SK-N-SH (cell line): ENCODE data around the gene ZNF892. TPM values are rescaled to one million over a fixed set of nuclear protein-coding genes. Genes with fewer than 3 reads are reported as not detected.
"Not testable (repeated sequence)": the region's sequence is repeated elsewhere in the genome, so short reads cannot be mapped to it uniquely, and the experiment has no call there.

ENCODE experiments used
- CTCF ChIA-PET: fragments of 300-600, 350-600 bp; formaldehyde crosslinking; extraction: SDS; loops from one replicate; lab custom pipeline; 2021; lab: Yijun Ruan, JAX
- POLR2A ChIA-PET: fragments of 350-600 bp; sonication (Branson Sonifier 250); formaldehyde crosslinking; extraction: SDS; loops from one replicate; lab custom pipeline; 2020; ENCODE audit warnings: antibody characterized with exemption, inconsistent platforms; lab: Yijun Ruan, JAX
- DNase-seq: peaks from one replicate; pipeline ENCODE4 v3.0.0; 2012
- H2AFZ ChIP-seq: fragments of 200-600 bp; sonication (generic); 2 replicates; pipeline ENCODE4 v1.8.1; 2016; ENCODE audit warnings: antibody characterized with exemption, mild to moderate bottlenecking, low read depth
- H3F3A ChIP-seq: fragments of 200-600 bp; sonication (generic); replicated peaks from 2 replicates; pipeline ENCODE3; 2016; ENCODE audit warnings: antibody characterized with exemption, mild to moderate bottlenecking; ENCODE audit not compliant: insufficient read depth
- H3K27ac ChIP-seq, 2 experiments: fragments of 200-500 bp in 1 of 2; fragments of 200-600 bp in 1 of 2; sonication (Bioruptor generic) in 1 of 2; sonication (generic), shearing (Covaris generic) in 1 of 2; 2 replicates each; pipeline versions ENCODE4 v1.5.1 to v1.6.1; 2014 to 2016; ENCODE audit warnings: low read depth in 2 of 2, inconsistent platforms in 1 of 2, low read length in 1 of 2, mild to moderate bottlenecking in 1 of 2, mixed read lengths in 1 of 2
- H3K27me3 ChIP-seq: fragments of 200-600 bp; sonication (generic), shearing (Covaris generic); 2 replicates; pipeline ENCODE4 v1.6.1; 2016; ENCODE audit warnings: mixed run types; ENCODE audit not compliant: insufficient read depth
- H3K36me3 ChIP-seq, 2 experiments: fragments of 200-500 bp in 1 of 2; fragments of 200-600 bp in 1 of 2; sonication (Bioruptor generic) in 1 of 2; sonication (generic) in 1 of 2; replicated peaks in 1 of 2; 2 replicates each; pipeline versions ENCODE3 to v1.5.1; 2014 to 2016; ENCODE audit warnings: low read length in 1 of 2, mild to moderate bottlenecking in 1 of 2; ENCODE audit not compliant: insufficient read depth in 2 of 2, control insufficient read depth in 1 of 2
- H3K4me1 ChIP-seq, 2 experiments: fragments of 200-500 bp in 1 of 2; fragments of 200-600 bp in 1 of 2; sonication (Bioruptor generic) in 1 of 2; sonication (generic), shearing (Covaris generic) in 1 of 2; 2 replicates each; pipeline versions ENCODE4 v1.5.1 to v1.6.1; 2014 to 2016; ENCODE audit warnings: low read depth in 1 of 2, low read length in 1 of 2, mixed run types in 1 of 2; ENCODE audit not compliant: insufficient read depth in 2 of 2, control insufficient read depth in 1 of 2
- H3K4me2 ChIP-seq: fragments of 200-600 bp; sonication (generic), shearing (Covaris generic); 2 replicates; pipeline ENCODE4 v1.6.1; 2017; ENCODE audit warnings: mixed run types
- H3K4me3 ChIP-seq, 2 experiments: fragments of 200-500 bp in 1 of 2; fragments of 200-600 bp in 1 of 2; sonication (Bioruptor generic) in 1 of 2; sonication (generic), shearing (Covaris generic) in 1 of 2; 2 replicates each; pipeline versions ENCODE4 v1.5.1 to v1.8.1; 2014 to 2016; ENCODE audit warnings: low read depth in 2 of 2, inconsistent platforms in 1 of 2, low read length in 1 of 2, mild to moderate bottlenecking in 1 of 2, mixed read lengths in 1 of 2, moderate library complexity in 1 of 2
- H3K79me2 ChIP-seq: fragments of 200-600 bp; sonication (generic); 2 replicates; pipeline ENCODE4 v1.8.1; 2017; ENCODE audit warnings: mild to moderate bottlenecking; ENCODE audit not compliant: insufficient read depth
- H3K9ac ChIP-seq: fragments of 200-600 bp; sonication (generic); 2 replicates; pipeline ENCODE4 v1.6.1; 2017; ENCODE audit warnings: mixed run types
- H3K9me2 ChIP-seq: fragments of 200-600 bp; sonication (generic); 2 replicates; pipeline ENCODE4 v1.6.1; 2017; ENCODE audit warnings: mixed run types
- H3K9me3 ChIP-seq: fragments of 200-600 bp; sonication (generic); 2 replicates; pipeline ENCODE4 v1.6.1; 2017; ENCODE audit warnings: mixed run types, mild to moderate bottlenecking, moderate library complexity
- H4K20me1 ChIP-seq: fragments of 200-600 bp; sonication (generic); 2 replicates; pipeline ENCODE4 v1.6.1; 2017; ENCODE audit warnings: mild to moderate bottlenecking, mixed run types; ENCODE audit not compliant: insufficient read depth
- EZH2phosphoT487 ChIP-seq: fragments of 200-600 bp; sonication (generic); IDR thresholded peaks from 2 replicates; pipeline ENCODE4 v1.6.1; 2017; ENCODE audit warnings: low read depth, mixed run types, mild to moderate bottlenecking, antibody characterized with exemption, moderate library complexity, borderline replicate concordance
- FOXJ3 ChIP-seq: sonication (generic); formaldehyde crosslinking; IDR thresholded peaks from 2 replicates; pipeline ENCODE4 v1.5.1; 2020; ENCODE audit warnings: mild to moderate bottlenecking, missing genetic modification reagents
- GABPA ChIP-seq: IDR thresholded peaks from 2 replicates; pipeline ENCODE4 v1.4.0; 2012; ENCODE audit warnings: low read depth, mild to moderate bottlenecking
- GATA2 ChIP-seq: sonication (generic); formaldehyde crosslinking; IDR thresholded peaks from 2 replicates; pipeline ENCODE4 v1.5.0; 2020; ENCODE audit warnings: mild to moderate bottlenecking, missing genetic modification reagents
- MEF2A ChIP-seq: IDR thresholded peaks from 2 replicates; pipeline ENCODE4 v1.4.0; 2012; ENCODE audit warnings: low read depth, borderline replicate concordance
- MXI1 ChIP-seq: IDR thresholded peaks from 2 replicates; pipeline ENCODE4 v1.6.1; 2012; ENCODE audit warnings: mild to moderate bottlenecking, low read depth, low read length, improper control_type of control experiment
- RFX5 ChIP-seq: IDR thresholded peaks from 2 replicates; pipeline ENCODE4 v1.6.1; 2012; ENCODE audit warnings: mild to moderate bottlenecking, improper control_type of control experiment, low read length
- WGBS: methylation state at CpG from one replicate; pipeline ENCODE4 v1.1.6; 2017; ENCODE audit warnings: low lambda C conversion rate; 5-methylcytosine and 5-hydroxymethylcytosine counted together
- polyA plus RNA-seq, 3 experiments: library from polyadenylated mRNA; depleted of rRNA; stranded (reverse); fragments of >200 nt; gene quantifications; 2 replicates each; pipeline ENCODE4 v1.2.3, GENCODE V29; 2012
- TF ChIP-seq, protein P1 (sequence below): IDR thresholded peaks from 2 replicates; pipeline ENCODE4; 2012
- TF ChIP-seq, protein P2 (sequence below): IDR thresholded peaks from 2 replicates; pipeline ENCODE4 v1.4.0; 2012; ENCODE audit warnings: low read depth
- TF ChIP-seq, protein P3 (sequence below): fragments of 150-350 bp; IDR thresholded peaks from 2 replicates; pipeline ENCODE4 v1.6.1; 2017; ENCODE audit warnings: antibody characterized with exemption, low read length, low read depth, borderline replicate concordance
- TF ChIP-seq, protein P4 (sequence below): fragments of 200-600 bp; sonication (generic); IDR thresholded peaks from 2 replicates; pipeline ENCODE4 v1.6.1; 2017; ENCODE audit warnings: antibody characterized with exemption, mild to moderate bottlenecking, moderate library complexity
- TF ChIP-seq, protein P5 (sequence below): IDR thresholded peaks from 2 replicates; pipeline ENCODE4 v1.4.0; 2012; ENCODE audit warnings: low read depth, borderline replicate concordance

The ZNF892 gene
- polyA plus RNA-seq, 1 of the 3 experiments (the other 2 are of a cell fraction) = 1.4 TPM

DNA sequence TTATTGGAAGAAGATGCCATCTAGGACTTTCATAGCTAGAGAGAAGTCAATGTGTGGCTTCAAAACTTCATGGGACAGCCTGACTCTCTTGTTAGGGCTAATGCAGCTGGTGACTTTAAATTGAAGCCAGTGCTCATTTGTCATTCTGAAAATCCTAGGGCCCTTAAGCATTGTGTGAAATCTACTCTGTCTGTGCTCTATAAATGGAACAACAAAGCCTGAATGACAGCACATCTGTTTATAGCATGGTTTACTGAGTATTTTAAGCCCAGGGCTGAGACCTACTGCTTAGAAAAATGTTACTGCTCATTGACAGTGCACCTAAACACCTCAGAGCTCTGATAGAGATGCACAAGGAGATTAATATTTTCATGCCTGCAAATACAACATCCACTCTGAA lies 30.8 kb downstream of the ZNF892 start (continued):
- TF ChIP-seq EZH2phosphoT487 (no peak), FOXJ3 (CRISPR knock-in tag) (no peak), MEF2A (no peak)
- TF ChIP-seq, protein P1, sequence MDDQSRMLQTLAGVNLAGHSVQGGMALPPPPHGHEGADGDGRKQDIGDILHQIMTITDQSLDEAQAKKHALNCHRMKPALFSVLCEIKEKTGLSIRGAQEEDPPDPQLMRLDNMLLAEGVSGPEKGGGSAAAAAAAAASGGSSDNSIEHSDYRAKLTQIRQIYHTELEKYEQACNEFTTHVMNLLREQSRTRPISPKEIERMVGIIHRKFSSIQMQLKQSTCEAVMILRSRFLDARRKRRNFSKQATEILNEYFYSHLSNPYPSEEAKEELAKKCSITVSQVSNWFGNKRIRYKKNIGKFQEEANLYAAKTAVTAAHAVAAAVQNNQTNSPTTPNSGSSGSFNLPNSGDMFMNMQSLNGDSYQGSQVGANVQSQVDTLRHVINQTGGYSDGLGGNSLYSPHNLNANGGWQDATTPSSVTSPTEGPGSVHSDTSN = no peak

DNA sequence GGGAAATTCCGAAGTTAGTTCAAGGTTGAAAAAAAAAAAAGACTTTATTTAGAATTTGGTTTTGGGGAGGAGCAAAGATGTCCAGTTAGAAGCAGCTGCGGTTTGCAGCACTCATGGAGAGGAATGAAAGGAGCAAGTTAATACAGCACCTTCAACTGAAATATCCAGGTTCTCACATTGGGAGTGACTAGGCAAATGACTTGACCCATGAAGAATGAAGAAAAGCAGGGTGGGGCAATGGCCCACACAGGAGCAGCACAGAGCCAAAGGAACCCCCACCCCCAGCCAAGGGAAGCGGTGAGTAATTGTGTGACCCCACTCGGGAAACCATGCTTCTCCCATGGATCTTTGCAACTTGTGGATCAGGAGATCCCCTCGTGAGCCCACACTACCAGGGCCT lies 32.8 kb downstream of the ZNF892 start:
- POLR2A ChIA-PET = no interaction called here
- CTCF ChIA-PET = interaction anchor here (1.4 kb wide), 1 partner anchor 105 kb away, joined by 4 read pairs; no protein-coding TSS in a partner anchor
- Histone ChIP-seq H3K4me3 (no peak overlapping the region), H3K27ac (no peak overlapping the region), H3F3A (no peaks in the 10 kb centered on the region), H3K9me2 (no peaks in the 10 kb centered on the region), H3K9ac (no peak overlapping the region), H3K36me3 (no peaks in the 10 kb centered on the region), H2AFZ (no peak overlapping the region), H3K4me1 (no peaks in the 10 kb centered on the region), H3K27me3 (no peaks in the 10 kb centered on the region), H3K9me3 (no peaks in the 10 kb centered on the region), H3K79me2 (no peaks in the 10 kb centered on the region), H3K4me2 (no peak overlapping the region), H4K20me1 (no peaks in the 10 kb centered on the region)
- DNase-seq = no peak
- TF ChIP-seq RFX5 (no peak), MXI1 (no peak), MEF2A (no peak), GATA2 (CRISPR knock-in tag) (no peak), FOXJ3 (CRISPR knock-in tag) (no peak), GABPA (no peak)
- TF ChIP-seq, protein P2, sequence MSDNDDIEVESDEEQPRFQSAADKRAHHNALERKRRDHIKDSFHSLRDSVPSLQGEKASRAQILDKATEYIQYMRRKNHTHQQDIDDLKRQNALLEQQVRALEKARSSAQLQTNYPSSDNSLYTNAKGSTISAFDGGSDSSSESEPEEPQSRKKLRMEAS = no peak
- TF ChIP-seq, protein P3, sequence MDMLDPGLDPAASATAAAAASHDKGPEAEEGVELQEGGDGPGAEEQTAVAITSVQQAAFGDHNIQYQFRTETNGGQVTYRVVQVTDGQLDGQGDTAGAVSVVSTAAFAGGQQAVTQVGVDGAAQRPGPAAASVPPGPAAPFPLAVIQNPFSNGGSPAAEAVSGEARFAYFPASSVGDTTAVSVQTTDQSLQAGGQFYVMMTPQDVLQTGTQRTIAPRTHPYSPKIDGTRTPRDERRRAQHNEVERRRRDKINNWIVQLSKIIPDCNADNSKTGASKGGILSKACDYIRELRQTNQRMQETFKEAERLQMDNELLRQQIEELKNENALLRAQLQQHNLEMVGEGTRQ = no peak
- TF ChIP-seq, protein P4, sequence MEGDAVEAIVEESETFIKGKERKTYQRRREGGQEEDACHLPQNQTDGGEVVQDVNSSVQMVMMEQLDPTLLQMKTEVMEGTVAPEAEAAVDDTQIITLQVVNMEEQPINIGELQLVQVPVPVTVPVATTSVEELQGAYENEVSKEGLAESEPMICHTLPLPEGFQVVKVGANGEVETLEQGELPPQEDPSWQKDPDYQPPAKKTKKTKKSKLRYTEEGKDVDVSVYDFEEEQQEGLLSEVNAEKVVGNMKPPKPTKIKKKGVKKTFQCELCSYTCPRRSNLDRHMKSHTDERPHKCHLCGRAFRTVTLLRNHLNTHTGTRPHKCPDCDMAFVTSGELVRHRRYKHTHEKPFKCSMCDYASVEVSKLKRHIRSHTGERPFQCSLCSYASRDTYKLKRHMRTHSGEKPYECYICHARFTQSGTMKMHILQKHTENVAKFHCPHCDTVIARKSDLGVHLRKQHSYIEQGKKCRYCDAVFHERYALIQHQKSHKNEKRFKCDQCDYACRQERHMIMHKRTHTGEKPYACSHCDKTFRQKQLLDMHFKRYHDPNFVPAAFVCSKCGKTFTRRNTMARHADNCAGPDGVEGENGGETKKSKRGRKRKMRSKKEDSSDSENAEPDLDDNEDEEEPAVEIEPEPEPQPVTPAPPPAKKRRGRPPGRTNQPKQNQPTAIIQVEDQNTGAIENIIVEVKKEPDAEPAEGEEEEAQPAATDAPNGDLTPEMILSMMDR = no peak
- 35% methylated on average over 5 of the region's 5 CpGs for WGBS

DNA sequence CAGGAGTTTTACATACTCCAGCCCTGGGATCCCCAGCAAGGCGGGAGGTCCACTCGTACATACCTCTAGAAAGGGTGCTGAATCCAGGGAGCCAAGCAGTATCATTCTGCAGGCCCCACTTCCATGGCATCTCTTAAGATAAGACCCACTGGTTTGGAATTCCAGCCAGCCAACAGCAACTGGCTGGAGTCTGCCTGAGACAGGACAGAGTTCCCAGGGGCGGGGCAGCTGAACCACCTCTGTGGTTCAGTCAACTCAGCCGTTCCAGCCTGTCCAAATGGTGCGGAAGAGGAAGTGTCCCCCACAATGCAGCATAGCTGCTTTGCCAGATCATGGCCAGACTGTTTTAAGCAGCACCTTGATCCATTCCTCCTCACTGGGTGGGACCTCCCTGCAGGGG lies 33.2 kb downstream of the ZNF892 start:
- Histone ChIP-seq H3K9me3 (no peaks in the 10 kb centered on the region), H3K9ac (no peak overlapping the region)
- TF ChIP-seq, protein P5, sequence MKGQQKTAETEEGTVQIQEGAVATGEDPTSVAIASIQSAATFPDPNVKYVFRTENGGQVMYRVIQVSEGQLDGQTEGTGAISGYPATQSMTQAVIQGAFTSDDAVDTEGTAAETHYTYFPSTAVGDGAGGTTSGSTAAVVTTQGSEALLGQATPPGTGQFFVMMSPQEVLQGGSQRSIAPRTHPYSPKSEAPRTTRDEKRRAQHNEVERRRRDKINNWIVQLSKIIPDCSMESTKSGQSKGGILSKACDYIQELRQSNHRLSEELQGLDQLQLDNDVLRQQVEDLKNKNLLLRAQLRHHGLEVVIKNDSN = no peak
- TF ChIP-seq, all 33 proteins: peak for 0
- DNase-seq = no peak
- Histone ChIP-seq H3K36me3 (no peaks in the 10 kb centered on the region), H3K9me2 (no peaks in the 10 kb centered on the region), H3K4me2 (no peak overlapping the region), H3K27ac (no peak overlapping the region), H3K4me3 (no peak overlapping the region), H2AFZ (no peak overlapping the region), H3K27me3 (no peaks in the 10 kb centered on the region), H4K20me1 (no peaks in the 10 kb centered on the region), H3K79me2 (no peaks in the 10 kb centered on the region), H3K4me1 (no peaks in the 10 kb centered on the region), H3F3A (no peaks in the 10 kb centered on the region)
- POLR2A ChIA-PET = no interaction called here
- 56% methylated on average over 3 of the region's 5 CpGs for WGBS
- CTCF ChIA-PET = interaction anchor here (1.5 kb wide), 1 partner anchor 9 kb away, joined by 16 read pairs; no protein-coding TSS in a partner anchor

DNA sequence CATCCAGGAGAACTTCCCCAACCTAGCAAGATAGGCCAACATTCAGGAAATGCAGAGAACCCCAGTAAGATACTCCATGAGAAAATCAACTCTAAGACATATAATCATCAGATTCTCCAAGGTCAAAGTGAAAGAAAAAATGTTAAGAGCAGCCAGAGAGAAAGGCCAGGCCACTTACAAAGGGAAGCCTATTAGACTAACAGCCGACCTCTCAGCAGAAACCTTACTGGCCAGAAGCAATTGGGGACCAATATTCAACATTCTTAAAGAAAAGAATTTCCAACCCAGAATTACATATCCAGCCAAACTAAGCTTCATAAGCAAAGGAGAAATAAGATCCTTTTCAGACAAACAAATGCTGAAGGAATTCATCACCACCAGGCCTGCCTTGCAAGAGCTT lies 34.8 kb downstream of the ZNF892 start:
- H3K79me2 ChIP-seq, H3K9me2 ChIP-seq, CTCF ChIA-PET, H2AFZ ChIP-seq, H3K4me2 ChIP-seq, H3K4me1 ChIP-seq, H3K27ac ChIP-seq, H3K9ac ChIP-seq, POLR2A ChIA-PET, H3K4me3 ChIP-seq, H3K36me3 ChIP-seq, H3K27me3 ChIP-seq, DNase-seq, H4K20me1 ChIP-seq, H3K9me3 ChIP-seq, H3F3A ChIP-seq: not testable (repeated sequence)
- WGBS = 47% methylated on average over 1 of the region's 1 CpG
